BE2C (cell line): ENCODE results near the gene DQX1.
"Not testable (repeated sequence)": the region's sequence is repeated elsewhere in the genome, so short reads cannot be mapped to it uniquely, and the experiment has no call there.

Experiments used
- DNase-seq: peaks from one replicate; pipeline ENCODE4 v3.0.0-alpha.2; 2020
- H3K27me3 ChIP-seq: fragments of 250-450 bp; sonication (Bioruptor Pico); 2 replicates; pipeline ENCODE4 v1.5.1; 2020; ENCODE audit warnings: mild to moderate bottlenecking
- H3K36me3 ChIP-seq: fragments of 250-450 bp; sonication (Bioruptor Pico); 2 replicates; pipeline ENCODE4 v1.5.1; 2020; ENCODE audit warnings: mild to moderate bottlenecking
- H3K4me1 ChIP-seq: fragments of 250-450 bp; sonication (Bioruptor Pico); 2 replicates; pipeline ENCODE4 v1.5.1; 2020
- H3K4me3 ChIP-seq: 2 replicates; pipeline ENCODE4 v1.5.1; 2011; ENCODE audit warnings: low read depth, low read length
- H3K9me3 ChIP-seq: fragments of 250-450 bp; sonication (Bioruptor Pico); 2 replicates; pipeline ENCODE4 v1.5.1; 2020
- TF ChIP-seq, protein P1 (sequence below): IDR thresholded peaks from 2 replicates; pipeline ENCODE4 v1.5.1; 2012; ENCODE audit warnings: mild to moderate bottlenecking, low read depth, low read length

Gene DQX1

DNA sequence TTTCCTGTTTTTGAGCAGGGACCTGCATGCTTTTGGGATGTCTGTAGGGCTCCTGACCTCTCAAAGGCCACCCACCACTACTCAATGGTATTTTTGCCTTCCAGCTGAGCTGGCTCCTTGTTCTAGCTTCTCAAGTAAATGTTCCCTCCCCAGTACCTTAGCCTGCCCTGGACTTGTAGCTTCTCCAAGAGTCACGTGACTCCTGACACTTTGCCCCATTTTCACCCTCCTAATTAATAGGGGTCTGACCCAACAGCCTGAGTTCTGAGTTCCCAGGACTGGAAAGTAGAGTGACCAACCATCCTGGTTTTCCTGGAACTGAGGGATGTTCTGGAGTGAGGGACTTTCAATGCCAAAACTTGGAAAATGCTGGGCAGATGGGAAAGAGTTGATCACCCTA, 30.6 kb downstream of the DQX1 start:
- Histone ChIP-seq H3K4me1 (no peaks in the 10 kb centered on the region; the same call in 1 of the 2 replicates), H3K9me3 (no peaks in the 10 kb centered on the region), H3K36me3 (no peaks in the 10 kb centered on the region), H3K4me3 (no peak overlapping the region), H3K27me3 (no peaks in the 10 kb centered on the region)
- DNase-seq = no peak
- TF ChIP-seq, protein P1, sequence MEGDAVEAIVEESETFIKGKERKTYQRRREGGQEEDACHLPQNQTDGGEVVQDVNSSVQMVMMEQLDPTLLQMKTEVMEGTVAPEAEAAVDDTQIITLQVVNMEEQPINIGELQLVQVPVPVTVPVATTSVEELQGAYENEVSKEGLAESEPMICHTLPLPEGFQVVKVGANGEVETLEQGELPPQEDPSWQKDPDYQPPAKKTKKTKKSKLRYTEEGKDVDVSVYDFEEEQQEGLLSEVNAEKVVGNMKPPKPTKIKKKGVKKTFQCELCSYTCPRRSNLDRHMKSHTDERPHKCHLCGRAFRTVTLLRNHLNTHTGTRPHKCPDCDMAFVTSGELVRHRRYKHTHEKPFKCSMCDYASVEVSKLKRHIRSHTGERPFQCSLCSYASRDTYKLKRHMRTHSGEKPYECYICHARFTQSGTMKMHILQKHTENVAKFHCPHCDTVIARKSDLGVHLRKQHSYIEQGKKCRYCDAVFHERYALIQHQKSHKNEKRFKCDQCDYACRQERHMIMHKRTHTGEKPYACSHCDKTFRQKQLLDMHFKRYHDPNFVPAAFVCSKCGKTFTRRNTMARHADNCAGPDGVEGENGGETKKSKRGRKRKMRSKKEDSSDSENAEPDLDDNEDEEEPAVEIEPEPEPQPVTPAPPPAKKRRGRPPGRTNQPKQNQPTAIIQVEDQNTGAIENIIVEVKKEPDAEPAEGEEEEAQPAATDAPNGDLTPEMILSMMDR = no peak

DNA sequence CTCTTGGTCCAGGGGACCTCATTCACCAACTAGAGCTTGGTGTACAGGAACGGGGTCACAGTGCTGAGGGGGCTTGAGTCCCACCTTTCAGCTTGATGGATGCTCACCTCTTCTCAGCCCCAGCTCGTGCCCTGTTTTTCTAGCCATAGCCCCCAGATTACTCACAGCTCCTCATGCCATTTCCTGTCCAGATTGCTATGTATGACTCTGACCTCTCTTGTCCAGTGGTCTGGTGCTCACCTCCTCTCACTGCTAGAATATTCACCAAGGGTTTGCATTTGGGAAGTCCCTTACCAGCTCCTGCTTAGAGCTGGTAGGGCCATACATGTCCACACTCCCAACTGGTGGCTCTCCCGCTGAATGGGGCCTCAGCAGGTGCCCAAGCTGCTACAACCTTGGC, 32.5 kb downstream of the DQX1 start:
- Histone ChIP-seq H3K4me3 (no peak overlapping the region), H3K9me3 (no peaks in the 10 kb centered on the region), H3K27me3 (no peaks in the 10 kb centered on the region), H3K4me1 (no peaks in the 10 kb centered on the region), H3K36me3 (no peaks in the 10 kb centered on the region)
- TF ChIP-seq, protein P1 = no peak
- no peak for DNase-seq

DNA sequence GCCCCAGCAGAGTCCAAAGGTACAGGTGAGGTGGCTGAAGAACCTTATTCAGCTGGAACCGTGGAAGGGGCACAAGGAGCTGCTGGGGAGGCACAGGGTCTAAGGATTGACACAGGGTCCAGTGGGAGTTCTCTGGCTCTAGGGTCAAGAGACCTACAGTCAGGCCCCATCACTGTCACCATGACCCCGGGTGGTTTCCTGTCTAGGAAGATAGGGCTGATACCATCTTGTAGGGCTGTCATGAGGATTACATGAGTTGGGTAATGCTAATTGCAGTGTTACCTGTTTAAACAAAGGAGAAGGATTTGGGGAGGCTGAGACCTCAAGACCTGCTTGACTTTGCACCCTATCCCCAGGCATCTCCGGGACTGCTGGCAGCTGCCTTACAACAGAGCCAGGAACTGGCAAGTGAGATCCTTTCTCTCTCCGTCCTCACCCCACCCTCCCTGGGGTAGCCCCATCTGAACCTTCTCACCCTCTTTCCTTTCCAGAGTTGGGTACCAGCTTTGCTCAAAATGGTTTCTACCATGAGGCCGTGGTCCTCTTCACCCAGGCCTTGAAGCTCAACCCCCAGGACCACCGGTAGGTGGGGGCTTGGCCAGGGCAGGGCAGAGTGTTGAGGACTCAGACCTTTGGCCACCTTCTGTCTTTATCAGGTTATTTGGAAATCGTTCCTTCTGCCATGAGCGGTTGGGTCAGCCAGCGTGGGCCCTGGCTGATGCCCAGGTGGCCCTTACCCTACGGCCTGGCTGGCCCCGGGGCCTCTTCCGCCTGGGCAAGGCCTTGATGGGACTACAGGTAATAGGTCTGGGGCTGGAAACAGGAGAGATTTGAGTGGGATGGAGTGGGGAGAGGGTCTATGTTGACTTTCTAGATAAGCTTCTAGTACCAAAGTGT, 34.1 kb downstream of the DQX1 start:
- no peaks in the 10 kb centered on the region for H3K27me3 ChIP-seq
- H3K4me3 ChIP-seq = no peak overlapping the region
- DNase-seq = no peak
- no peaks in the 10 kb centered on the region for H3K9me3 ChIP-seq
- H3K36me3 ChIP-seq = no peaks in the 10 kb centered on the region
- TF ChIP-seq, protein P1 = no peak
- no peaks in the 10 kb centered on the region for H3K4me1 ChIP-seq

DNA sequence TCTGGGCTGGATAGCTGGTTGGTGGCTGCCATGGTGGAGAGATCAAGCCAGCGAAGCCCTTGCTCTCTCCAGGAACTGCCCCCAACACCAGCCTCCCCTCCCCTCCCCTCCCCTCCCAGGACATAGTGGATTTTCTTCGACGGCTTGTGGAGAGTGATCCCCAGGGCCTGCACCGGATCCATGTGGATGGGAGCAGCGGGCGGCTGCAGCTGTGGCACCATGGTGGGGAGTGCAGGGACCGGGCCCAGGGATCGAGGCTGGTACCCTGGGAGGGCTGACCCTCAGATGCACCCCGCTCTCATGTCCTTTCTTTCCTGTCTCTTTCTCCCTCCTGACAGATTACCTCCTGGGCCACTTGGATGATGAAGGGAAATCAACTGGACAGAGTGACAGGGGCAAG, 36.1 kb downstream of the DQX1 start:
- Histone ChIP-seq H3K27me3 (no peaks in the 10 kb centered on the region), H3K4me1 (no peaks in the 10 kb centered on the region), H3K4me3 (no peak overlapping the region), H3K9me3 (no peaks in the 10 kb centered on the region), H3K36me3 (no peaks in the 10 kb centered on the region)
- TF ChIP-seq, protein P1 = no peak
- no peak for DNase-seq

DNA sequence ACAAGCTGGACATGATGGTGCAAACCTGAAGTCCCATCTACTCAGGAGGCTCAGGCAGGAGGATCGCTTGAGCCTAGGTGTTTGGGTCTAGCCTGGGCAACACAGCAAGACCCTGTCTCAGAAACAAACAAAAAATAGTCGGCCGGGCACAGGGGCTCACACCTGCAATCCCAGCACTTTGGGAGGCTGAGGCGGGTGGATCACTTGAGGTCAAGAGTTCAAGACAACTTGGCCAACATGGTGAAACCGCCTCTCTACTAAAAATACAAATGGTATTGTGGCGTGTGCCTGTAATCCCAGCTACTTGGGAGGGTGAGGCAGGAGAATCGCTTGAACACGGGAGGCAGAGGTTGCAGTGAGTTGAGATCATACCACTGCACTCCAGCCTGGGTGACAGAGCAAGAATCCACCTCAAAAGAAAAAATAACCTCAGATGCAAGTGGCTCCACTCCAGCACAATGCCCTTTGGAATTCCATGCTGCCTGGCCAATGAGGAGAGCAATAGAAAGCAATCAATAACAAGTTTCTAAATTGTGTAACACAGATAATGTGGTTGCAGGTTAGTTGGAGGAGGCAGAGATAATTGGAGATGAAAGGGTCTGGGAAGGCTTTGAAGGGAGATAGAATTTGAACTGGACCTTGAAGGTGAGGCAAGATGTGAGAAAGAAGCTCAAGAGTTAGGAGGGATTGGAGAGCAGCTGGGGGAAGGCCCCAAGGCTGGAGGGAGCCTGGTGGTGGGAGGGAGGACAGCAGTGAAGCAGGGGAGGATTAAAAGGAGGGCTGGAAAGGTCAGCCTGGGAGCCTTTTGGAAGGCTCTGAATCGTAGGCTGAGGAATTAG, 37.2 kb downstream of the DQX1 start:
- H3K4me1 ChIP-seq = no peaks in the 10 kb centered on the region
- no peak for DNase-seq
- no peak overlapping the region for H3K4me3 ChIP-seq
- H3K27me3 ChIP-seq = no peaks in the 10 kb centered on the region
- TF ChIP-seq, protein P1 = no peak
- H3K9me3 ChIP-seq = no peaks in the 10 kb centered on the region
- H3K36me3 ChIP-seq = no peaks in the 10 kb centered on the region

DNA sequence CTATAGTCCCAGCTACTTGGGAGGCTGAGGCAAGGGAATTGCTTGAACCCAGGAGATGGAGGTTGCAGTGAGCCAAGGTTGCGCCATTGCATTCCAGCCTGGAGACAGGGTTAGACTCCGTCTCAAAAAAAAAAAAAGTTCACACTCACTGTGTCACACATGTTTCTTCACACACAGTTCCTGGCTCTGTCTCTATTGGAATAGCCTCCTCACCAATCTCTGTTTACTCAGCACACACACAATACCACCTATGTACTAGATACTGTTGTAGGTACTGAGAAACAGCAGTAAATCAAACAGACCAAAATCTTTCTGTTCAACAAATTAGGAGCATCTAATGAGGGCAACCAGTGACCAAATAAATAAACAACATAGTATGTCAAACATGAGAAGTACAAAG, 39.9 kb downstream of the DQX1 start:
- TF ChIP-seq, protein P1 = no peak
- no peaks in the 10 kb centered on the region for H3K9me3 ChIP-seq
- no peaks in the 10 kb centered on the region for H3K36me3 ChIP-seq
- H3K27me3 ChIP-seq = no peaks in the 10 kb centered on the region
- H3K4me1 ChIP-seq = no peaks in the 10 kb centered on the region
- no peak for DNase-seq
- no peak overlapping the region for H3K4me3 ChIP-seq

DNA sequence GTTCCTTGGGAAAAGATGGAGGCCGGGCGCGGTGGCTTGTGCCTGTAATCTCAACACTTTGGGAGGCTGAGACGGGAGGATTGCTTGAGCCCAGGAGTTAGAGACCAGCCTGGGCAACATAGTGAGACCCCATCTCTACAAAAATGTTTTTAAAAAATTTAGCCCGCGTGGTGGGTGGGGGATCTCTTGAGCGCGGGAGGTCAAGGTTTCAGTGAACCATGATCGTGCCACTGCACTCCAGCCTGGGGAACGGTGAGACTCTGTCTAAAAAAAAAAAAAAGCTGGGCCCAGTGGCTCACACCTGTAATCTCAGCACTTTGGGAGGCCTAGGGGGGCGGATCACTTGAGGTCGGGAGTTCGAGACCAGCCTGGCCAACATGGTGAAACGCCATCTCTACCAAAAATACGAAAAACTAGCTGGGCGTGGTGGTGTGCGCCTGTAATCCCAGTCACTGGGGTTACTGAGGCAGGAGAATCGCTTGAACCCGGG, 42.3 kb downstream of the DQX1 start:
- peak overlapping the region; percentile 79 for H3K4me3 ChIP-seq
- H3K4me1 ChIP-seq, H3K36me3 ChIP-seq, H3K27me3 ChIP-seq, DNase-seq, H3K9me3 ChIP-seq: not testable (repeated sequence)
